Endodermal cell (in vitro differentiated cells): ENCODE data around the gene LTBP1. TPM values are rescaled to one million over a fixed set of nuclear protein-coding genes. Genes with fewer than 3 reads are reported as not detected.

Experiments
- DNase-seq: peaks from one replicate; pipeline ENCODE4 v3.0.0-alpha.2; 2017
- H3K27ac ChIP-seq: 2 replicates; pipeline ENCODE4 v1.5.1; 2013; ENCODE audit warnings: mild to moderate bottlenecking, low read depth, low read length, moderate library complexity
- H3K27me3 ChIP-seq: 2 replicates; pipeline ENCODE4 v1.6.1; 2013; ENCODE audit warnings: mild to moderate bottlenecking, low read length, moderate library complexity; ENCODE audit not compliant: insufficient read depth, control insufficient read depth, poor library complexity, severe bottlenecking
- H3K36me3 ChIP-seq: 2 replicates; pipeline ENCODE4 v1.7.0; 2013; ENCODE audit warnings: mild to moderate bottlenecking, low read length, moderate library complexity; ENCODE audit not compliant: control insufficient read depth, insufficient read depth
- H3K4me1 ChIP-seq: one replicate; pipeline ENCODE4 v1.7.0; 2013; ENCODE audit warnings: low read length; ENCODE audit not compliant: control insufficient read depth, insufficient read depth
- H3K4me3 ChIP-seq: 2 replicates; pipeline ENCODE4 v1.5.1; 2013; ENCODE audit warnings: mild to moderate bottlenecking, low read length, moderate library complexity
- H3K9ac ChIP-seq: 2 replicates; pipeline ENCODE4 v1.6.1; 2013; ENCODE audit warnings: mild to moderate bottlenecking, low read length, moderate library complexity; ENCODE audit not compliant: poor library complexity, severe bottlenecking; ENCODE audit errors: extremely low read depth
- H3K9me3 ChIP-seq: 2 replicates; pipeline ENCODE4 v1.6.1; 2013; ENCODE audit warnings: mild to moderate bottlenecking, low read length, moderate library complexity; ENCODE audit not compliant: control insufficient read depth
- H3K27ac Mint-ChIP-seq: 2 replicates; pipeline ENCODE4 v1.8.0; 2020; ENCODE audit warnings: mixed read lengths
- H3K27me3 Mint-ChIP-seq: 2 replicates; pipeline ENCODE4 v1.8.0; 2021; ENCODE audit warnings: mild to moderate bottlenecking, mixed read lengths; ENCODE audit not compliant: insufficient read depth
- H3K36me3 Mint-ChIP-seq: 2 replicates; pipeline ENCODE4 v1.8.0; 2020; ENCODE audit warnings: low read depth, mixed read lengths
- H3K4me1 Mint-ChIP-seq: 2 replicates; pipeline ENCODE4 v1.8.0; 2020; ENCODE audit warnings: mixed read lengths
- H3K4me3 Mint-ChIP-seq: 2 replicates; pipeline ENCODE4 v1.8.0; 2020; ENCODE audit warnings: mild to moderate bottlenecking, moderate library complexity, mixed read lengths
- H3K9me3 Mint-ChIP-seq: 2 replicates; pipeline ENCODE4 v1.8.0; 2020; ENCODE audit warnings: mild to moderate bottlenecking, mixed read lengths
- WGBS, 2 experiments: methylation state at CpG; one replicate each; pipeline versions ENCODE4 v1.1.5 to v1.1.7; 2013; ENCODE audit warnings: missing lambda C conversion rate in 2 of 2, mixed read lengths in 1 of 2; ENCODE audit not compliant: insufficient coverage in 1 of 2, insufficient read length in 1 of 2; 5-methylcytosine and 5-hydroxymethylcytosine counted together
- total RNA-seq, 2 donors: library from RNA; stranded (reverse); fragmentation: NEBNext Ultra II Directional in 1 of 2; extraction: Animal tissue kit (Norgen Biotek cat#: 25700) in 1 of 2; gene quantifications; 2 replicates in 1 of 2; 3 replicates in 1 of 2; pipeline ENCODE4 v1.2.1, GENCODE V29; 2021
- TF ChIP-seq, protein P1 (sequence below): fragments of 200-600 bp; sonication (generic); conservative IDR thresholded peaks from 2 replicates; pipeline ENCODE4 v1.5.0; 2021; ENCODE audit warnings: antibody characterized with exemption, mild to moderate bottlenecking

Gene LTBP1
- total RNA-seq, 2 donors from 2014 or later = 43.2 to 43.4 TPM

DNA sequence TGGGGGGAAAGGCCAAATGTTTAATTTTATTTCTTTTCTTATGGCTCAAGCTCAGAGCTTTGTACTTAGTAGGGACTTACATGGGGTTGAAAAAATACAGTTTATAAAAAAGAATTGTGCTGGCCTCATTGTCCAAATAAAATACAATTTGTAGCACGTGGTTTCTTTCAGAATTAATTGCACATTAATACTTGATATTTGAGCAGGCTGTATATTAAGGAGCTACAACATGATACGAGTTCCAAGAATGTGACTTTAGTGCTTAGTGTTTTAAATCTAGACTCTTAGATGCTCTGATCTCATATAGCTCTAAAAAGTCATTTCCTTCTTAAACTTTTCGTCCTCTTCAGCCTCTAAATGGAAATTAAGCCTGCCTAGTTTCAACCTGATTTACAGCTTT lies 483.3 kb downstream of the LTBP1 start:
- 50 to 56% methylated on average over 2 to 3 of the region's 3 CpGs for WGBS, 2 experiments

DNA sequence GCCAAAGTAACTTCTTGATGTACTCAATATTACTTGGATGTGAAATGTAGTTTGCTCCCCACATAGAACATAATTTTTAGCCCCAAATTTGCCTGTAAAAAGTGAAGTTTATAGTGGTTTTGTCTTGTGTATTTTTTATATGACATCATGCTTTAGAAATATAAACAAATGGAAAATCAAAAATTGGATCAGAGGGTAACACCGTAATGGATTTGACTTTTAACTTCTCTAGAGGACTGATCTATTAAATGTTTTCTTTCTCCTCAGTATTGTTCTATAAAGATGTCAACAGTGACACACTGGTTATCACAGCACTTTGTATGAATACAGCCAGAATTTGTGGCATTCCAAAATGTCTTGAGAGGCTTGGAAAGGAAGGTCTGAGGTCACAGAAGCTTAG lies 484.1 kb downstream of the LTBP1 start:
- TF ChIP-seq, protein P1, sequence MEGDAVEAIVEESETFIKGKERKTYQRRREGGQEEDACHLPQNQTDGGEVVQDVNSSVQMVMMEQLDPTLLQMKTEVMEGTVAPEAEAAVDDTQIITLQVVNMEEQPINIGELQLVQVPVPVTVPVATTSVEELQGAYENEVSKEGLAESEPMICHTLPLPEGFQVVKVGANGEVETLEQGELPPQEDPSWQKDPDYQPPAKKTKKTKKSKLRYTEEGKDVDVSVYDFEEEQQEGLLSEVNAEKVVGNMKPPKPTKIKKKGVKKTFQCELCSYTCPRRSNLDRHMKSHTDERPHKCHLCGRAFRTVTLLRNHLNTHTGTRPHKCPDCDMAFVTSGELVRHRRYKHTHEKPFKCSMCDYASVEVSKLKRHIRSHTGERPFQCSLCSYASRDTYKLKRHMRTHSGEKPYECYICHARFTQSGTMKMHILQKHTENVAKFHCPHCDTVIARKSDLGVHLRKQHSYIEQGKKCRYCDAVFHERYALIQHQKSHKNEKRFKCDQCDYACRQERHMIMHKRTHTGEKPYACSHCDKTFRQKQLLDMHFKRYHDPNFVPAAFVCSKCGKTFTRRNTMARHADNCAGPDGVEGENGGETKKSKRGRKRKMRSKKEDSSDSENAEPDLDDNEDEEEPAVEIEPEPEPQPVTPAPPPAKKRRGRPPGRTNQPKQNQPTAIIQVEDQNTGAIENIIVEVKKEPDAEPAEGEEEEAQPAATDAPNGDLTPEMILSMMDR = no peak
- no peaks in the 10 kb centered on the region for H3K36me3 Mint-ChIP-seq
- no peaks in the 10 kb centered on the region for H3K27me3 ChIP-seq
- no peaks in the 10 kb centered on the region for H3K27me3 Mint-ChIP-seq
- H3K9ac ChIP-seq = no peak overlapping the region
- H3K4me1 ChIP-seq = no peaks in the 10 kb centered on the region
- H3K4me3 Mint-ChIP-seq = no peak overlapping the region
- H3K27ac ChIP-seq = no peak overlapping the region
- no peaks in the 10 kb centered on the region for H3K9me3 ChIP-seq
- H3K36me3 ChIP-seq = no peaks in the 10 kb centered on the region
- H3K9me3 Mint-ChIP-seq = peaks cover 4% of the 10 kb centered on the region
- H3K4me3 ChIP-seq = no peak overlapping the region
- DNase-seq = no peak
- H3K27ac Mint-ChIP-seq = no peak overlapping the region
- H3K4me1 Mint-ChIP-seq = peaks cover 3% of the 10 kb centered on the region
- WGBS, 2 experiments = 92 to 100% methylated on average over 1 of the region's 1 CpG

More for the DNA sequence above, 483.3 kb downstream of the LTBP1 start:
- Mint-ChIP-seq H3K27me3 (no peaks in the 10 kb centered on the region), H3K9me3 (peaks cover 4% of the 10 kb centered on the region), H3K4me1 (no peaks in the 10 kb centered on the region), H3K4me3 (no peak overlapping the region), H3K27ac (no peak overlapping the region), H3K36me3 (no peaks in the 10 kb centered on the region)
- no peaks in the 10 kb centered on the region for H3K27me3 ChIP-seq
- no peak for DNase-seq
- H3K4me1 ChIP-seq = no peaks in the 10 kb centered on the region
- H3K36me3 ChIP-seq = no peaks in the 10 kb centered on the region
- H3K9me3 ChIP-seq = no peaks in the 10 kb centered on the region
- no peak overlapping the region for H3K9ac ChIP-seq
- no peak overlapping the region for H3K27ac ChIP-seq
- H3K4me3 ChIP-seq = no peak overlapping the region
- TF ChIP-seq, protein P1 = no peak

DNA sequence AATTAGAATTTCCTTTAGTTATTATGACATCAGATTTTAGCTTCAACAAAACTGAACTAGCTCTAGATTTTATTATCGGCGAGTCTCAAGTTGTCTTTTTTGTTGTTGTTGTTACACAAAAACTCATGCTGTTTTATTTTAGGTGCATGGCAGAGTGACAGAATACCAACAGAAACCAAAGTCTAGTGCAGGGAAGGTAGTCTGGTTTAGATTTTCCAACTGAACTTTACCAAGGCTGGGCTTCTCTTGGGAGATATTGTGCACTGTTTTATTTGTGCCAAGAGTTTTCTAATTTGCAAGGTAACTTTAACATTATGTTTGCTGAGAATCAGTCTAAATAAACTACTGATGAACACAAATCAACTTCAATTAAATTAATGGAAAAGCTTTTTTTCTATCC lies 486.1 kb downstream of the LTBP1 start:
- Mint-ChIP-seq H3K36me3 (no peaks in the 10 kb centered on the region), H3K27ac (no peak overlapping the region), H3K9me3 (peaks cover 4% of the 10 kb centered on the region), H3K27me3 (no peaks in the 10 kb centered on the region), H3K4me1 (peaks cover 5% of the 10 kb centered on the region), H3K4me3 (no peak overlapping the region)
- H3K4me1 ChIP-seq = no peaks in the 10 kb centered on the region
- no peaks in the 10 kb centered on the region for H3K27me3 ChIP-seq
- H3K27ac ChIP-seq = no peak overlapping the region
- no peak overlapping the region for H3K4me3 ChIP-seq
- 93 to 94% methylated on average over 2 of the region's 2 CpGs for WGBS, 2 experiments
- TF ChIP-seq, protein P1 = no peak
- no peak overlapping the region for H3K9ac ChIP-seq
- DNase-seq = no peak
- no peaks in the 10 kb centered on the region for H3K9me3 ChIP-seq
- H3K36me3 ChIP-seq = no peaks in the 10 kb centered on the region
